ENCODE data around the gene PPP1R27. TPM values are rescaled to one million over a fixed set of nuclear protein-coding genes. Genes with fewer than 3 reads are reported as not detected.

PPP1R27 gene
- total RNA-seq, 2 donors from 2014 or later = not detected

DNA sequence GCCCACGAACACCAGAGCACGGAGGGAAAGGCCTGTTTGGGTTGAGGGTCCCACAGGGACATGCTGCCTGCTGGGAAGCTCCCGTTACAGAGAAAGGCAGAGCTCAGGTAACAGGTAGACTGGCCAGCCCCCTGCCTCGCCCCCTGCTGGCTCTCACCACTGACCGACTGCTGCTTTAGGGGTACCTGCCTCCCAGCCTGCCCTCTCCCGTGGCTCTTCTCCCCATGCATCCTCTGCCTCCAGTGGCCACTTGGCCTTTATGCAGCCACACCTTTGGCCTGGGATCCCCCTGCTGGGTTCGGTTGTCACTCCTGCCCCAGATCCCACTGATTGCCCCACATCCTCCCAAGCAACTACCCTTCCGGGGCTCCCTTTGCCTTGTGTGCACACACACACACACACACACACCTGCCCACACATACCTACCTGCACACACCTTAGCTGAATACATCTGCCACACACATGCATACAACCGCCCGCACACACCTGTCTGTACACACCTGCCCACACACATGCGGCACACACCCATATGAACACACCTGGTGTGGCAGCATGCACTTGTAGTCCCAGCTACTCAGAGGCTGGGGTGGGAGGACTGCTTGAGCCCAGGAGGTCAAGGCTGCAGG, 8.9 kb downstream of the PPP1R27 start:
- H3K27ac ChIP-seq = no peak overlapping the region
- DNase-seq (ENCODE audit: low spot score) (no peak), ATAC-seq (ENCODE audit: insufficient number of reproducible peaks, low FRiP score, low read depth) (no peak)
- TF ChIP-seq, protein P1, sequence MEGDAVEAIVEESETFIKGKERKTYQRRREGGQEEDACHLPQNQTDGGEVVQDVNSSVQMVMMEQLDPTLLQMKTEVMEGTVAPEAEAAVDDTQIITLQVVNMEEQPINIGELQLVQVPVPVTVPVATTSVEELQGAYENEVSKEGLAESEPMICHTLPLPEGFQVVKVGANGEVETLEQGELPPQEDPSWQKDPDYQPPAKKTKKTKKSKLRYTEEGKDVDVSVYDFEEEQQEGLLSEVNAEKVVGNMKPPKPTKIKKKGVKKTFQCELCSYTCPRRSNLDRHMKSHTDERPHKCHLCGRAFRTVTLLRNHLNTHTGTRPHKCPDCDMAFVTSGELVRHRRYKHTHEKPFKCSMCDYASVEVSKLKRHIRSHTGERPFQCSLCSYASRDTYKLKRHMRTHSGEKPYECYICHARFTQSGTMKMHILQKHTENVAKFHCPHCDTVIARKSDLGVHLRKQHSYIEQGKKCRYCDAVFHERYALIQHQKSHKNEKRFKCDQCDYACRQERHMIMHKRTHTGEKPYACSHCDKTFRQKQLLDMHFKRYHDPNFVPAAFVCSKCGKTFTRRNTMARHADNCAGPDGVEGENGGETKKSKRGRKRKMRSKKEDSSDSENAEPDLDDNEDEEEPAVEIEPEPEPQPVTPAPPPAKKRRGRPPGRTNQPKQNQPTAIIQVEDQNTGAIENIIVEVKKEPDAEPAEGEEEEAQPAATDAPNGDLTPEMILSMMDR (IDR thresholded peaks at IDR 0.05) = no peak
- H3K4me1 ChIP-seq (ENCODE audit: control insufficient read depth in 1 of 2, low read depth in 2 of 2) = peaks cover 6 to 16% of the 10 kb centered on the region in 2 donors
- no peaks in the 10 kb centered on the region for H3K9me3 ChIP-seq
- peaks cover 8% of the 10 kb centered on the region for H3K36me3 ChIP-seq
- H3K27me3 ChIP-seq (replicated peaks; ENCODE audit: insufficient read depth) = no peaks in the 10 kb centered on the region
- no peak overlapping the region for H3K4me3 ChIP-seq

DNA sequence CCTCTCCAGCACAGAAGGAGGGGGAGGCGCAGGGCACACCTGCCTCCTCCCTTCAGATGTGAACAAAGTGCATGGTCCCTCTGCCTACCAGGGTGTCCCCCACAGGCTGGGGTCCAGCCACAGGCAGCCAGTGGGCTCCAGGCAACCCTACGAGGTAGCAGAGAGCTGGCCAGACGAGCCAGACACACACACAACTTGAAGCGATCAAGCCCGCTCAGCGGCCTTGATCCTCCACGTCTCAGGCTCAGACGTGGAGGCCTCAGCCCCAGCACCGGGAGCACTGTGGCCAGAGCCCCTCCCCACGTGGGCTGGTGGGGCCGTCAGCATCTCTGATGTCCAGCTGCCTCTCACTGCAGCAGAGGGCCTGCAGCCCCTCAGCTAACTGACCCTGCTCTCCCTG, 10.3 kb downstream of the PPP1R27 start:
- ATAC-seq (ENCODE audit: insufficient number of reproducible peaks, low FRiP score, low read depth) = no peak

DNA sequence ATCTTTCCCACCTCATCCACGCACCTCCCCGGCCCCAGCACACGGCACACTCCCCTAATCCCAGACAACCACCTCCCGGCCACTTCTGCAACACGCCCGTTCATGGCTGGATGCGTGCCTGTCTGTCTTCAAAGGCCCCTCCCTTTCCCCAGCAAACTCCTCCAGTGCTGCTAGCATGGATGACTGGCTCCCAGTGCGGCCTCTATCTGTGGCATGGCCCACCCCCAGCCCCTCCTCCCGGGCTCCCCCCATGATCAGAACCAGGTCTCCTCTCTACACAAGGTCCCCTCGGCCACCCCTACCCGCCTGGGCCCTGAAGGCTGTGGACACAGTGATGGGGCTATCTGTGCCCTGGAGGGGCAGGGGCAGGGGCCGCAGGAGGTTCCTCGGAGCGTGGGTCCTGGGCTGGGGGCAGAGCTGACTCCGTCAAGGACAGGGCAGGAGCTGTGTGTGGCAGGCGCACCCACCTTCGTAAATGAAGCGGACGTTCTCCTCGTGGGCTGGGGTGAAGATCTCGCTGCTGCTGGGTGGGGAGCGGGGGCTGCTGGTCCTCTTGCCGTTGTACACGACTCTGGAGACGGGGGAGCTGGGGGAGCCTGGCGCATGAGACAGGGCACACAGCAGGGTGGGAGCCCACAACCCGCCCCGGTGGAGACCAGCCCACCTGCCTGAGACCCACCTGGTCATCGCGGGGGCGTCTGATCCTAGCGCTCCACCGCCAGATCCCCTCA, 10.9 kb downstream of the PPP1R27 start:
- H3K9me3 ChIP-seq = no peaks in the 10 kb centered on the region
- TF ChIP-seq, protein P1 (IDR thresholded peaks at IDR 0.05) = no peak
- peaks cover 6 to 14% of the 10 kb centered on the region in 2 donors for H3K4me1 ChIP-seq (ENCODE audit: control insufficient read depth in 1 of 2, low read depth in 2 of 2)
- peaks cover 8% of the 10 kb centered on the region for H3K36me3 ChIP-seq
- no peak overlapping the region for H3K27ac ChIP-seq
- ATAC-seq (ENCODE audit: insufficient number of reproducible peaks, low FRiP score, low read depth) = no peak
- no peak for DNase-seq (ENCODE audit: low spot score)
- no peaks in the 10 kb centered on the region for H3K27me3 ChIP-seq (replicated peaks; ENCODE audit: insufficient read depth)
- H3K4me3 ChIP-seq = no peak overlapping the region

More for the DNA sequence above, 10.3 kb downstream of the PPP1R27 start:
- Histone ChIP-seq H3K4me3 (no peak overlapping the region), H3K27me3 (replicated peaks; ENCODE audit: insufficient read depth) (no peaks in the 10 kb centered on the region), H3K36me3 (peaks cover 8% of the 10 kb centered on the region), H3K27ac (no peak overlapping the region), H3K9me3 (no peaks in the 10 kb centered on the region), H3K4me1 (ENCODE audit: control insufficient read depth in 1 of 2, low read depth in 2 of 2) (peaks cover 6 to 14% of the 10 kb centered on the region in 2 donors)
- TF ChIP-seq, protein P1 (IDR thresholded peaks at IDR 0.05) = no peak
- DNase-seq (ENCODE audit: low spot score) = no peak

DNA sequence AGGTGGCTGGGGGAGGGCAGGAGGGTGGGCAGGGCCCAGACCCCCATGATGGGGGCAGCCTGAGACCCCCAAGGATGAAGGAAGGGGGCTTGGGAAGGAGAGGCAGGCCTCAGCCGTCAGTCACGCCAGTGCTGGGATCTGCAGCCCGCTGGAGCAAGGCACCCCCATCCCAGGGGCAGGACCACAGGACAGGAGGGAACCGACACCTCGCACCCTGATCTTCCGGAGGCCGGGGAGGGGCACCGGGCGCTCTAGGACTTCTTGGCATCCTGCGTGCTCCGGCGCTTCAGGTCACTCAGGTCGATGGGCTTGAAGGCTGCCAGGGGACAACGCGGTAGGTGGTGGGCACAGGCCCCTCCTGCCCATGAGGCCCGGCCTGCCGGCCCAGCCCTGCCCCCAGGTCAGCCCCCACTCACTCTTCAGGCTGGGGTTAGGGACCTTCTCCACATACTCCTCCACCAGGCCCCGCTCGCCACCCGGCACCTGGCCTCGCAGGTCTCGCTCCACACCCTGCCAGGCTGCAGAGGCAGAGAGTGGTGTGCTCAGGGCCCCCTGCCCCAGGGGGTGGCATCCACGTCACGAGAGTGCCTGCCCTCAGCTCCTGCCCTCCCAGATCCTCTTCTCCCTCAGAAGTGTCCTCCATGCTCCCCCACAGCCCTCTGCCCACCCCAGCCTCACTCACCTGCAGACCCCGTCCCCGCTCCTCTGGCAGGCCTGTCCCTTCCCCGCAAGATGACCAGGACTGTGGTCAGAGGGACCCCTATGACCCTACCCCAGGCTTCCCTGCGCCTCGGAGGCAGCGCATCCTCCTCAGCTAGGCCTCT, 11.6 kb downstream of the PPP1R27 start:
- Histone ChIP-seq H3K27me3 (replicated peaks; ENCODE audit: insufficient read depth) (no peaks in the 10 kb centered on the region), H3K4me1 (ENCODE audit: control insufficient read depth in 1 of 2, low read depth in 2 of 2) (peaks cover 6 to 14% of the 10 kb centered on the region in 2 donors), H3K36me3 (peaks cover 8% of the 10 kb centered on the region), H3K27ac (no peak overlapping the region), H3K4me3 (no peak overlapping the region), H3K9me3 (no peaks in the 10 kb centered on the region)
- ATAC-seq (ENCODE audit: insufficient number of reproducible peaks, low FRiP score, low read depth) = no peak
- no peak for DNase-seq (ENCODE audit: low spot score)
- TF ChIP-seq, protein P1 (IDR thresholded peaks at IDR 0.05) = no peak

DNA sequence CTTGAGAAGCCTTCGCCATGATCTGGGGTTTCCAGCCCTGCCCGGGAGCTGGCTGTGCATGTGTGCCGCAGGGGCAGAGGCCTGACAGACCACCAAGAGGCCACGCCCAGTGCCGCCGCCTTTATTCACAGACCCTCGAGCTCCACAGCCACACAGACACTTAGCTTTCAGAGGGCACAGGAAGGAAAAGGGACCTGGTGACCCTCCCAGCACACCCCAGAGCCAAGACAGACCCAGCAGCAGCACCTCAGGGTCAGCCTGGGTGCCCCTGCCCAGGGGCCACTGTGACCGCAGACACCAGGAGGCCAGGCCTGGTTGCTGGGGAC, 12.6 kb downstream of the PPP1R27 start:
- DNase-seq (ENCODE audit: low spot score) (no peak), ATAC-seq (ENCODE audit: insufficient number of reproducible peaks, low FRiP score, low read depth) (no peak)
- H3K9me3 ChIP-seq = no peaks in the 10 kb centered on the region
- peaks cover 8% of the 10 kb centered on the region for H3K36me3 ChIP-seq
- peaks cover 6 to 14% of the 10 kb centered on the region in 2 donors for H3K4me1 ChIP-seq (ENCODE audit: control insufficient read depth in 1 of 2, low read depth in 2 of 2)
- H3K27ac ChIP-seq = peak overlapping the region; percentile 6 to 59
- TF ChIP-seq, protein P1 (IDR thresholded peaks at IDR 0.05) = no peak
- H3K27me3 ChIP-seq (replicated peaks; ENCODE audit: insufficient read depth) = no peaks in the 10 kb centered on the region
- H3K4me3 ChIP-seq = no peak overlapping the region

Data from thoracic aorta (tissue), 2 donors.